Small intestine (tissue), 16 donors: ENCODE data around the gene PALS2. TPM values are rescaled to one million over a fixed set of nuclear protein-coding genes. Genes with fewer than 3 reads are reported as not detected.

ENCODE experiments used
- DNase-seq, 2 donors: peaks; one replicate each; pipeline versions ENCODE4 v3.0.0 to v3.0.0-alpha.2; 2013
- FAIRE-seq: peaks from 2 replicates; lab custom pipeline; 2012; peaks lifted over from hg19 to GRCh38; lab: Jason Lieb, UNC
- H3K27ac ChIP-seq, 3 donors: one replicate each; pipeline ENCODE4 v1.5.1; 2013; ENCODE audit warnings: low read length in 2 of 3, mild to moderate bottlenecking in 2 of 3, control low read depth in 1 of 3, inconsistent platforms in 1 of 3, low read depth in 1 of 3, moderate library complexity in 1 of 3
- H3K27me3 ChIP-seq, 3 donors: one replicate each; pipeline ENCODE4 v1.6.1; 2013; ENCODE audit warnings: low read length in 3 of 3, inconsistent platforms in 1 of 3; ENCODE audit not compliant: control insufficient read depth in 3 of 3, insufficient read depth in 3 of 3
- H3K36me3 ChIP-seq, 3 donors: one replicate each; pipeline ENCODE4 v1.6.1; 2013; ENCODE audit warnings: low read length in 3 of 3, inconsistent platforms in 1 of 3, low read depth in 1 of 3, mild to moderate bottlenecking in 1 of 3, moderate library complexity in 1 of 3; ENCODE audit not compliant: control insufficient read depth in 3 of 3, insufficient read depth in 2 of 3
- H3K4me1 ChIP-seq, 3 donors: one replicate each; pipeline ENCODE4 v1.6.1; 2013; ENCODE audit warnings: low read length in 2 of 3, inconsistent platforms in 1 of 3, low read depth in 1 of 3, mild to moderate bottlenecking in 1 of 3, moderate library complexity in 1 of 3; ENCODE audit not compliant: control insufficient read depth in 3 of 3, insufficient read depth in 2 of 3
- H3K4me3 ChIP-seq, 3 donors: one replicate each; pipeline ENCODE4 v1.5.1; 2013; ENCODE audit warnings: low read length in 3 of 3, control low read depth in 1 of 3, inconsistent platforms in 1 of 3, low read depth in 1 of 3, mild to moderate bottlenecking in 1 of 3, moderate library complexity in 1 of 3
- H3K9me3 ChIP-seq, 2 donors: one replicate each; pipeline ENCODE4 v1.6.1; 2013; ENCODE audit warnings: low read depth in 1 of 2, low read length in 1 of 2; ENCODE audit not compliant: control insufficient read depth in 2 of 2, insufficient read depth in 1 of 2
- WGBS, 3 donors: extraction: QIAGEN DNeasy Blood & Tissue Kit; methylation state at CpG; one replicate each; pipeline ENCODE4 v1.1.7; 2013; 5-methylcytosine and 5-hydroxymethylcytosine counted together
- long read RNA-seq, 10 donors: transcript quantifications; one replicate each; lab custom pipeline, GENCODE V29; 2026
- polyA plus RNA-seq, 4 donors: library from polyadenylated mRNA; stranded (reverse) in 3 of 4; unstranded in 1 of 4; fragments of 200-250 nt in 3 of 4; fragments of 120-200 nt in 1 of 4; gene quantifications; one replicate each; pipeline versions ENCODE4 v1.2.1 to v1.2.3, GENCODE V29; 2013
- donor health status: healthy with polysubstance abuse.
- donor health status: control.
- donor health status: control.
- donor health status: Bipolar disorder and iron deficiency.
- donor health status: healthy.

The PALS2 gene
- polyA plus RNA-seq = 10 to 100 TPM in 1 of 4 donors, 1 to 10 TPM in 3; 1.6 to 36.4 (median 2.6) TPM
- long read RNA-seq, donor 1, full-length matches to known transcripts = 4 of 11 reads
- long read RNA-seq, donor 1, partial matches to known transcripts = 7 of 11 reads
- long read RNA-seq, donor 1, other reads (novel, unspliced or antisense) = 0 of 11 reads
- long read RNA-seq, donor 2 = 0 reads
- long read RNA-seq, donor 3 = 0 reads
- long read RNA-seq, donor 4 = 0 reads
- long read RNA-seq, donor 5, partial matches to known transcripts = 0 of 1 reads
- long read RNA-seq, donor 5, other reads (novel, unspliced or antisense) = 0 of 1 reads
- long read RNA-seq, donor 6, partial matches to known transcripts = 26 of 35 reads
- long read RNA-seq, donor 6, other reads (novel, unspliced or antisense) = 9 of 35 reads
- long read RNA-seq, donor 7, partial matches to known transcripts = 0 of 1 reads
- long read RNA-seq, donor 7, other reads (novel, unspliced or antisense) = 0 of 1 reads
- long read RNA-seq, donor 8 = 0 reads
- long read RNA-seq, donor 9 = 0 reads
- long read RNA-seq, donor 10 = 0 reads

GRCh38 chr7:24572997-24573553 is at the start of gene PALS2:
TSS of gene PALS2 (plus strand) at chr7:24573452. CDS start at chr7:24623668, 50,216 bp downstream.
- DNase-seq (peak; percentile 74 to 89), FAIRE-seq (no peak)
- 0% methylated on average over 21 to 67 of the region's 69 CpGs for WGBS, 3 donors
- Histone ChIP-seq H3K27ac (peak within 1 kb of the TSS in 2 of 3 donors; percentile 40 to 44), H3K4me3 (peak within 1 kb of the TSS; percentile 78 to 87 (median 80)), H3K27me3 (peaks cover 0 to 5% (median 3%) of the 10 kb centered on the region in 3 donors), H3K4me1 (peaks cover 0 to 18% (median 3%) of the 10 kb centered on the region in 3 donors), H3K9me3 (no peaks in the 10 kb centered on the region), H3K36me3 (no peaks in the 10 kb centered on the region)

DNA sequence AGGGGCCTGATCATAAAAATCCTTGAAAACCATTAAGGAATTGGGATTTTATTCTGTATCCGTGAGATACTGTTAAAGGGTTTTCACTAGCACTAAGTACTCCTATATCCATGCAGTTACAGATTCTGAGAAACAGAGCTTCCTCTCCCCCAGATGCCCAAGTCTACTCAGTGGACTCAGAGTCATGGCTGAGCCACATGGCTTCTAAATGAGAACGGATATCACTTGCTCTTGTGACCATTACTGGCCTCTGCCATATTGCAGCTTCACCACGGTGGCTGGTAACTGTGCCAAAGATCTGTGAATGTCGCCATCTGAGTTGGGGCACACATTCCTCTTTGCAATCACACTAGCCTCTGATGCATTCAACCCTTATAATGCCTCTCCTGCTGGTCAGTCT is 42.0 kb upstream of the PALS2 start:
- no peaks in the 10 kb centered on the region for H3K4me1 ChIP-seq
- peaks cover 0 to 3% (median 0%) of the 10 kb centered on the region in 3 donors for H3K27me3 ChIP-seq
- H3K36me3 ChIP-seq = no peaks in the 10 kb centered on the region
- WGBS, 3 donors = 82 to 85% (median 84%) methylated on average over 4 of the region's 4 CpGs
- no peak for FAIRE-seq
- H3K9me3 ChIP-seq = no peaks in the 10 kb centered on the region
- no peak overlapping the region for H3K27ac ChIP-seq
- no peak overlapping the region for H3K4me3 ChIP-seq
- no peak for DNase-seq

DNA sequence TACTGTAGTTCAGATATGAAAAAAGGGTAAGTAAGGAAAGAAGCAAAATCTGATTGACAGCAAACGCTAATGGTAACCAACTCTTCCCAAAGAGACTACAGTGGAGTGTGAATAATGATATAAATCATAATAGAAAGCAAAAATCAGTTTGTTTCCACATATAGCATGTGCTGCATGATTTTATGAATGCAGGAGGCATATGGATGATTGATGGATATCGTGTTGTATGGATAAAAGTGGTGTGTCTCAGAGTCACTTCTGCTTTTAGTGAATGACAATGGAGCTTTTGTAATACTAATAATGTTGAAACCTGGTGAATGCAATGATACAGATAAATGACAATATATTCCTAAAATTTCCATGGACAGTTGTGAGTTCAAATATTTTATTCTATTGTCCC is 36.6 kb upstream of the PALS2 start:
- H3K4me1 ChIP-seq = no peaks in the 10 kb centered on the region
- no peak for FAIRE-seq
- no peak overlapping the region for H3K4me3 ChIP-seq
- no peak overlapping the region for H3K27ac ChIP-seq
- no peak for DNase-seq
- H3K9me3 ChIP-seq = no peaks in the 10 kb centered on the region
- peaks cover 0 to 2% (median 0%) of the 10 kb centered on the region in 3 donors for H3K27me3 ChIP-seq
- 71 to 82% (median 81%) methylated on average over 2 of the region's 2 CpGs for WGBS, 3 donors
- H3K36me3 ChIP-seq = no peaks in the 10 kb centered on the region

GRCh38 chr7:24540956-24541355 is 32.3 kb upstream of the PALS2 start:
- H3K27ac ChIP-seq = no peak overlapping the region
- H3K27me3 ChIP-seq = no peaks in the 10 kb centered on the region
- no peaks in the 10 kb centered on the region for H3K9me3 ChIP-seq
- FAIRE-seq = no peak
- no peaks in the 10 kb centered on the region for H3K36me3 ChIP-seq
- 78 to 82% (median 80%) methylated on average over 7 of the region's 7 CpGs for WGBS, 3 donors
- DNase-seq = no peak
- no peaks in the 10 kb centered on the region for H3K4me1 ChIP-seq
- no peak overlapping the region for H3K4me3 ChIP-seq

GRCh38 chr7:24545215-24545614 is 28.0 kb upstream of the PALS2 start:
- Histone ChIP-seq H3K36me3 (no peaks in the 10 kb centered on the region), H3K4me1 (no peaks in the 10 kb centered on the region), H3K27me3 (no peaks in the 10 kb centered on the region), H3K27ac (no peak overlapping the region), H3K9me3 (no peaks in the 10 kb centered on the region), H3K4me3 (no peak overlapping the region)
- no peak for FAIRE-seq
- no peak for DNase-seq

DNA sequence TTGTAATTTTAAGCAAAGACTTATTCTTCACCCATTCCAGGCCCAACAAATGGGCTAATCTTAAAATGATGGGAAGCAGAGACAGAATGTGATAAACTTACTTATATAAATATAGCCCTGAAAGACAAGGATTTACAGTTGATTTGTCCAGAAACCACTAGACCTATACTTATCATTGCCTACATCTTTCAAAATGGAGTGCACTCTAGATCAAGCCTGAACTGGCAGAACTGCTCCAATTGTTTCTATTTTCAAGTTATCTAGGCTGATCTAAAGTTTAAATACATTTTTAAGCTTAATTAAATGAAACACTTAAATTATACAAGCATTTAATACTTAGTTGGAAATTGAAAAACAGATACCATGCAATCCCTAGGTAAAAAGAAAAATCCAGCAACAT is 24.9 kb upstream of the PALS2 start:
- no peak overlapping the region for H3K4me3 ChIP-seq
- H3K27me3 ChIP-seq = no peaks in the 10 kb centered on the region
- FAIRE-seq (no peak), DNase-seq (no peak)
- H3K36me3 ChIP-seq = no peaks in the 10 kb centered on the region
- no peak overlapping the region for H3K27ac ChIP-seq
- no peaks in the 10 kb centered on the region for H3K4me1 ChIP-seq
- H3K9me3 ChIP-seq = no peaks in the 10 kb centered on the region

DNA sequence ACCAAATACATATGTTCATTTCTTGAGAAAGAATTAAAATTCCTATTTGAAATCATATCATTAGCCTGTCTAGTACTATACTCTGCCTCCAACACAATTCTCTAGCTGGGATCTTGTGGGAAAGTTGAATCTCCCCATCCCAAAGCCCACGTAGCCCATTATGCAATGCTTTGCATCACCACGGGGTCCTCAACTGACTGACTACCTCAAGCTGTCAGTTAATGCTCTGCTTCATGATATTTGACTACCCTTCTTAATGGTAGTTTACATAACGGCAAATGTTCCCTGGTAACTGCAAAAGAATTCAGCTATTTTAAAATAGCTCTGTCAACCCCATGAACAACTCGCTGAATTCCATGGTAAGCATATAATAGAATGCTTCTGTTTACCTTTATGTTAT is 23.3 kb upstream of the PALS2 start:
- Histone ChIP-seq H3K9me3 (no peaks in the 10 kb centered on the region), H3K4me3 (no peak overlapping the region), H3K27me3 (no peaks in the 10 kb centered on the region), H3K27ac (no peak overlapping the region), H3K36me3 (no peaks in the 10 kb centered on the region), H3K4me1 (no peaks in the 10 kb centered on the region)
- no peak for DNase-seq
- no peak for FAIRE-seq
- 59 to 72% (median 60%) methylated on average over 4 of the region's 4 CpGs for WGBS, 3 donors

DNA sequence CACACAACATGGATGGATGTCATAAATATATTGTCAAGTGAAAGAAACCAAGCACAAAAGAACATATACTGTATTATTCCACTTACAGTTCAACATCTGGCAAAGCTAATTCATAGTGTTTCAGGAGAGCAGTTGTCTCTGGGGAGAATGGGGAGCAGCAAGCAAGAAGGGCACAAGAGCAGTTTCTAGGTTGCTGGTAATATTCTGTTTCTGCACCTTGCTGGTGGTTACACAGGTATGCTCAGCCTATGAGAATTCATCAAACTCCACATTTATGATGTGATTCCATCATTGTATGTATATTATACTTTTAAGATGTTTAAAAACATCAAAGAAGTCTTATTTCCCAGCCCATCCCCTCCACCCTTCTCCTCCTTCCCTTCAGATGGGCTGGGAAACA is 18.1 kb upstream of the PALS2 start:
- no peaks in the 10 kb centered on the region for H3K36me3 ChIP-seq
- no peak for FAIRE-seq

More for the DNA sequence above, 18.1 kb upstream of the PALS2 start:
- Histone ChIP-seq H3K9me3 (no peaks in the 10 kb centered on the region), H3K4me3 (no peak overlapping the region), H3K27me3 (no peaks in the 10 kb centered on the region), H3K27ac (no peak overlapping the region), H3K4me1 (no peaks in the 10 kb centered on the region)
- DNase-seq = no peak
